GM12864 (cell line): ENCODE results near the gene CLEC11A.

Experiments
- DNase-seq: peaks from one replicate; pipeline ENCODE4 v3.0.0-alpha.2; 2011; ENCODE audit warnings: low read depth
- H3K4me3 ChIP-seq: 2 replicates; pipeline ENCODE4 v1.5.1; 2011; ENCODE audit warnings: mild to moderate bottlenecking, low read depth, low read length, control low read depth
- TF ChIP-seq, protein P1 (sequence below): IDR thresholded peaks from 2 replicates; pipeline ENCODE4 v1.5.1; 2011; ENCODE audit warnings: low read depth, mild to moderate bottlenecking, moderate library complexity, low read length, control low read depth, inconsistent platforms; ENCODE audit errors: missing control alignments

CLEC11A gene

DNA sequence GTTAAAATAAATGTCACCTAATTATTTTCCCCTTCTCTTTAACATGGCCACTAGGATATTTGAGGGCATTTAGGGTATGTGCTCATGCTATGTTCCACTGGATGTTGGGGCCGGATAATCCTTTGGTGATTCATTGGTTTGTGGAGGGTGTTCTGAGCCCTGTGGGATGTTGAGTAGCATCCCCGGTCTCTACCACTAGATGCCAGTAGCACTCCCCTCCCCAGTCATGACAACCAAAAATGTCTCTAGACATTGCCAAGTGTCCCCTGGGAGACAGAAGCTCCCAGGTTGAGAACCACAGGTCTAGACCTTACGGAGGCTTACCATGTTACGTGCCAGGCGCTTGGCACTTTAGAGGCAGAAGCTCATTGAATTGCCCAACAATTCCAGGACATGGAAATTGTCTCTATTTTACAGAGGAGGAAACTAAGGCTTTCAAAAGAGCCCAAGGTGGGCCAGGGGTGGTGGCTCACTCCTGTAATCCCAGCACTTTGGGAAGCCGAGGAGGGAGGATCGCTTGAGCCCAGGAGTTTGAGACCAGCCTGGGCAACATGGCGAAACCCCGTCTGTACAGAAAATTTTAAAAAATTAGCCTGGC, 17.6 kb upstream of the CLEC11A start:
- TF ChIP-seq, protein P1, sequence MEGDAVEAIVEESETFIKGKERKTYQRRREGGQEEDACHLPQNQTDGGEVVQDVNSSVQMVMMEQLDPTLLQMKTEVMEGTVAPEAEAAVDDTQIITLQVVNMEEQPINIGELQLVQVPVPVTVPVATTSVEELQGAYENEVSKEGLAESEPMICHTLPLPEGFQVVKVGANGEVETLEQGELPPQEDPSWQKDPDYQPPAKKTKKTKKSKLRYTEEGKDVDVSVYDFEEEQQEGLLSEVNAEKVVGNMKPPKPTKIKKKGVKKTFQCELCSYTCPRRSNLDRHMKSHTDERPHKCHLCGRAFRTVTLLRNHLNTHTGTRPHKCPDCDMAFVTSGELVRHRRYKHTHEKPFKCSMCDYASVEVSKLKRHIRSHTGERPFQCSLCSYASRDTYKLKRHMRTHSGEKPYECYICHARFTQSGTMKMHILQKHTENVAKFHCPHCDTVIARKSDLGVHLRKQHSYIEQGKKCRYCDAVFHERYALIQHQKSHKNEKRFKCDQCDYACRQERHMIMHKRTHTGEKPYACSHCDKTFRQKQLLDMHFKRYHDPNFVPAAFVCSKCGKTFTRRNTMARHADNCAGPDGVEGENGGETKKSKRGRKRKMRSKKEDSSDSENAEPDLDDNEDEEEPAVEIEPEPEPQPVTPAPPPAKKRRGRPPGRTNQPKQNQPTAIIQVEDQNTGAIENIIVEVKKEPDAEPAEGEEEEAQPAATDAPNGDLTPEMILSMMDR: peak; percentile 85
- DNase-seq: no peak
- H3K4me3 ChIP-seq: no peak overlapping the region

DNA sequence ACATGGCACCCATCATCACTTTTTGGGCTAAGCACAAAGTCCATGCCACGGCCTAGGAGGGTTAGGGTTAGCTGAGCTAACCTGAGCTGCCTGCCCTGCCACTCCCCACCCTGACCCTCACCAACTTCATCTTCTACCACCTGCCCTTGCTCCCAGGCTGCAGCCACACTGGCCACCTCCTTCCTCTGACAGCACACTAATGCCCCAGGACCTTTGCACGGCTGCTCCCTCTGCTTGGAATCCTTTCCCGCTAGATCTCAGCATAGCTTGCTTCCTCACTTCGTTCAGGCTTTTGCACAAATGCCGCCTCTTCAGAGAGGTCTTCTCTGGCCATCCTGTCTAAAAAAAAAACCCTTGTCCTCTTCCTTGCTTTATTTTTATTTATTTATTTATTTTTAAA, 16.8 kb upstream of the CLEC11A start:
- DNase-seq: no peak
- no peak overlapping the region for H3K4me3 ChIP-seq
- TF ChIP-seq, protein P1: no peak

DNA sequence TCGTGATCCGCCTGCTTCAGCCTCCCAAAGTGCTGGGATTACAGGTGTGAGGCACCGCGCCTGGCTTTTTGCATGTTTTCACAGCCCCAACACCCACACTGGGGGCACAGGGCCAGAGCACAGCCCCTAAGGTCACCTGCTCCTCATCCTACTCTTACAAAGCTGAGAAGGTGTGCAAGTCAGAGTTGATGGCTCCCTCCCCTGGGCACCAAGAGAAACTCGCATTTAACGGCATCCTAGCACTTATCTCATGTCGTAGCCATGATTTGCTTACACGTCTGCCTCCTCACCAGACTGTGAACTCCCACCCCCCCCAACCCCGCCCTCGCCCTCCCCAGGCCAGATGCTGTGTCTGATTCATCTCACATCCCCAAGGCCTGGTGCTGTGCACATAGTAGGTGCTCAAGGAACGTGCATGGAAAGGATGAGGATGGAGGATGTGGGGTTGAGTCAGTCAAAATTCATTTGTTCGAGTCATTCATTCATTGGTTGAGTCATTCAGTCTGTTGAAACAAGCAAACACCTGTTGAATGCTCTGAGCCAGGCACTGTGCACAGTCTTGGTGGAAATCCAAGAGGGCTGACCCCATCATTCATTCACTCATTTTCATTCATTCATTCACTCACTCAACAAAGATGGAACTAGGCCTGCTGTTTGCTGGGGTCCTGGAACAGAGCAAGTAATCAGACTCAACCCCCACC, 14.8 kb upstream of the CLEC11A start:
- TF ChIP-seq, protein P1: no peak
- no peak for DNase-seq
- H3K4me3 ChIP-seq: no peak overlapping the region

DNA sequence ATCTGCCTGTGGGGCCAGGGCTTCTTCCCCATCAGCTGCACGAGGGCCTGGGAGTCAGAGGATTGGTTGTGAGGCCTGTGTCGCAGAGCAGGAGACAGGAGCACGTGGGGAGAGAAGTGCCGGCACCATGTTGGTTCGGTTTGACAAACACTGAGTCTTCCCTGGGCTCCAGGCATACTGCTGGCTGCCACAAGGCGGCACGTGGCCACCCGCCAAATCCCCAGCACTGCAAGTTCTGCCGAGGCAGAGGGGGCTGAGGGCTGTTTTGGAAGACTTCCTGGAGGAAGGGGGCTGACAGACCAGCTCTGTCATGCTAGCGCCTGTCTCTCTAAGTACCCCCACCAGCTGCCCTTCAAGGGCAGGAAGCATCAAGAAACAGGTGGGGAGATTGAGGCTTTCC, 13.1 kb upstream of the CLEC11A start:
- TF ChIP-seq, protein P1: no peak
- DNase-seq: no peak
- no peak overlapping the region for H3K4me3 ChIP-seq

DNA sequence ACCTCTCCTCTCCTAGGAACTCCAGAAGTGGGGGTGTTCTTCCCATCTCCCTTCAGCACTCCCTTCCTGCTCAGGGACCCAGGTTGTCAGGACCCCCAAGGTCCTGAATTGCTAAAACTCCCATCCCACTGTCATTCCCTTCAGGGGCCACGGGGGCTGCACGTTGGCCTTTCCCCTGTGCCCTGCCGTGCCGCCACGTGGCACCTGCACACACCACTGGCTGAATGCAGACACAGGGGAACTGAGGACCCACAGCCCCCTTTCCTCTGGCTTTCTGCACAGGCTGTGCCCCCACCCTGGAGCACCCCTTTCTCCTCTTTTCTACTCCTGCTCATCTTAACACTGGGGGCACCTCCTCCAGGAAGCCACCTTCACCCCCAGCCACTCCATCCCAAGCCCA, 12.6 kb upstream of the CLEC11A start:
- TF ChIP-seq, protein P1: no peak
- no peak for DNase-seq
- H3K4me3 ChIP-seq: no peak overlapping the region

DNA sequence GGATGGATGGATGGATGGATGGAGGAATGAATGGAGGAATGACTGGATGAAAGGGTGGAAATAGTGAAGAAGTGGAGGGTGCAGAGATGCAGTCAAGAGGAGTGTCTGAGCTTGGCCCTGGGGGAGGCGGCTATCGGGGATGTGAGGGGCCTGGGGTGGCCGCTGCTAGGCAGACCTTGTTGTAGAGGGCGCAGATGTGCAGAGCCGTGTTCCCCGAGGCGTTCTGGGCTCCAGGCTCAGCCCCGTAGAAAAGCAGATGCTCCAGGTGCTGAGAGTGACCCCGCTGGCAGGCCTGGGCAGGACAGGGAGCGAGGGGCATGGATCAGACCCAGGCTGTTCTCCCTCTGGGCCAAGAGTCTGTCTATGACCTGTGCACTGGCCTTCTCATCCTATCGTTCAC, 12.0 kb upstream of the CLEC11A start:
- H3K4me3 ChIP-seq: no peak overlapping the region
- TF ChIP-seq, protein P1: no peak
- no peak for DNase-seq

DNA sequence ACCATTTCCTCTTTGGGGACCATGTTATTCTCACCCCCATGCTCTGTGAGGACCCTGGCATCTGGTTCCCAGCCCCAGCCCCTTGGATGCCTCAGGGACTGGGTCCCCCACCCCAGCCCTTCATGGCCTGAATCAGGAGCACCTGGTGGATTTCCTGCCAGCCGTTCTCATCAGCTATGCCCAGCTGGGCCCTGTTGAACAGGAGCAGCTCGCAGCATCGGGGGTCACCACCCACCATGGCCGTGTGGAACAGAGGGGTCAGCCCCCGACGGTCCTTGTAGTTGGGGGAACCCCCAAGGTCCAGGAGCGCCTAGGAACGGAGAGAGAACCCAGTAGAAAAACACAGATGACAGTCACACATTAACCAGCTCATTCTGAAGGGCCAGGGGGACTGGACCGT, 11.4 kb upstream of the CLEC11A start:
- H3K4me3 ChIP-seq: no peak overlapping the region
- no peak for DNase-seq
- TF ChIP-seq, protein P1: no peak
